G401.6 (cell line): ENCODE measurements around the gene SDC3.
A peak's percentile ranks its signal among the peaks of the same experiment; 100 is the strongest.
"Not testable (repeated sequence)": the region's sequence is repeated elsewhere in the genome, so short reads cannot be mapped to it uniquely, and the experiment has no call there.

ENCODE experiments used
- FAIRE-seq: peaks from 2 replicates; lab custom pipeline; 2012; peaks lifted over from hg19 to GRCh38; lab: Jason Lieb, UNC

The SDC3 gene, protein sequence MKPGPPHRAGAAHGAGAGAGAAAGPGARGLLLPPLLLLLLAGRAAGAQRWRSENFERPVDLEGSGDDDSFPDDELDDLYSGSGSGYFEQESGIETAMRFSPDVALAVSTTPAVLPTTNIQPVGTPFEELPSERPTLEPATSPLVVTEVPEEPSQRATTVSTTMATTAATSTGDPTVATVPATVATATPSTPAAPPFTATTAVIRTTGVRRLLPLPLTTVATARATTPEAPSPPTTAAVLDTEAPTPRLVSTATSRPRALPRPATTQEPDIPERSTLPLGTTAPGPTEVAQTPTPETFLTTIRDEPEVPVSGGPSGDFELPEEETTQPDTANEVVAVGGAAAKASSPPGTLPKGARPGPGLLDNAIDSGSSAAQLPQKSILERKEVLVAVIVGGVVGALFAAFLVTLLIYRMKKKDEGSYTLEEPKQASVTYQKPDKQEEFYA

DNA sequence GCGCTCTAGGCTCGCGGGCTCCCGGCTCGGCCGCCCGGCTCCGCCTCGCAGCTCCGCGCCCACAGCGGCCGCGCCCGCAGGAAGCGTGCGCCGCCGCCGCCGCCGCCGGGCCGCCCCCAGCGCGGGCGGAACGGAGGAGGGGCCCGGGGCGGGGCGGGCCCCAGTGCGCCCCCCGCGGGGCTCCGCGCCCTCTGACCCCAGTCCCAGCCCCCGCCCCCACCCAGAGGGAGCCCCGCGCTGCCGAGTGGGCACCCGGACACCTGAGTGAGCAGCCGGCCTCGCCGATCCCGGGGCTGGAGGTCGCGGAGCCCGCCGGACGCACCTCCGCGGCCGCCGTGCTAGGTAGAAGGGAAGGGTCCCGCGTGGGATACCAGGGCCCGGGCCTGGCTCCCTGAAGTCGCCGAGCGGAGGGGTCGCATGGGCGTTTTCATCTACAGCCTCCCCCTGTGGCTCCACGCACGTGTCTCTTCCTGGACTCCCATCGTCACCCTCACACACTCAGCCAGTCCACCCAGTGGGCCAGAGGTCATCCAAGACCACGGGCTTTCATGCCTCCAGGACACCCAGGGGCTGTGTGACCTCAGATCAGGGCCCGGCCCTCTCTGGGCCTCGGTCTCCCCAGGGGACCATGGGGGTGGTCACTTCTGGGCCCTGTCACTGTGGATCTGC lies at the start of gene SDC3:
Gene SDC3 (minus strand): TSS at position 63 of the 669 bp plus-strand sequence. CDS start 172 bp downstream, outside the sequence.
- no peak for FAIRE-seq

DNA sequence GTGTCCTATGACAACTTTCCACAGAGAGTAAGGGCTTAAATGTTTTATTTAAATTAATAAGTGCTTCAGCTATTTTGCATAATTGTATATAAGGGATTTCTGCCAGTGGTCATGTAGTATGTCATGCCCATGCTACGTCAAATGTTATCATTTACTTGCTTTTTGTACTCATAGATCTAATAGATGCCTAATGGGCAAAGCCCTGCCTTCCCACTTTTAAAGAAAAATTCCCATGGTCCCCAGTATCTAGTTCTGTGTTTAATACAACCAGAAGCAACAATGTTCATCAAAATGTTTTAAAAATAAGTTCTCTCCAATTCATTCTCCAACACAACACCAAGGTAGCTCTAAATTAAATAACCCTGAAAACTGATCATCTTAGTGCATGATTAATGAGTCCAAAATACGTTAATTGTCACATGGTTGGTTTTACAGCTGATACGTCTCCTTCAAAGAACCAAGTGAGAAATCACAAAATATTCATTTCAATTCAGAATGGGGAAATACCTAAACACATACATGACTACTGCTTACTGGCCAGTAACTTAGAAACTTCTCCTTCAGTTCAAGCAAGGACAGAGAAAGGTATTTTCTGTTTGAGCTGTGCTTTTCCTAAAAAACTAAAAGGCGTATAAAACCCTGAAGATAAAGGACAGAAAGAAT lies 49.1 kb upstream of the SDC3 start:
- FAIRE-seq: no peak

DNA sequence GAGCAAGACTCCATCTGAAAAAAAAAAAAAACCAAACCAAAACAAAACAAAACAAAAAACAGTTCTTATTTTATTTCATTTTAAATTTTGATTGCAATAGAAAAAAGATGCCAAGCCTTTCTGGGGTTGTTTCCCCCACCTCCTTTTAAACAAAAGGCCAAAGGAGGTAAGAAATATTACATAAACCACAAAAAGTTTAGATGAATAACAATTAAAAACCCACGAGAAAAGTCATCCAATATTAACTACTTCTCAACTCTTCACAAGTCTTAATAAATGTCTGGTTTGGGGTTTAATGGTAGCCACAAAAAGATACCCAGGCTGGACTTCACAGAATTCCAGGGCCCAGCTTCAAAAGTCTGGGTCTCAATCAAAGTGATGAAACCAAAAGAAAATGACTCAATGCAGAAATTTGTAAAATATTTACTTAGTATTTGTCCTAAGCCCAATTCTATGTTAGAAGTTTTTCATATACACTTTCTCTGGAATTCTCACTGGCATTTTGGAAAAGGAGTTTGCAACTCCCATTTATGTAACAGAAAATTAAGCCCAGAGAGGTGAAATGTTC lies 47.0 kb upstream of the SDC3 start:
- FAIRE-seq: no peak

DNA sequence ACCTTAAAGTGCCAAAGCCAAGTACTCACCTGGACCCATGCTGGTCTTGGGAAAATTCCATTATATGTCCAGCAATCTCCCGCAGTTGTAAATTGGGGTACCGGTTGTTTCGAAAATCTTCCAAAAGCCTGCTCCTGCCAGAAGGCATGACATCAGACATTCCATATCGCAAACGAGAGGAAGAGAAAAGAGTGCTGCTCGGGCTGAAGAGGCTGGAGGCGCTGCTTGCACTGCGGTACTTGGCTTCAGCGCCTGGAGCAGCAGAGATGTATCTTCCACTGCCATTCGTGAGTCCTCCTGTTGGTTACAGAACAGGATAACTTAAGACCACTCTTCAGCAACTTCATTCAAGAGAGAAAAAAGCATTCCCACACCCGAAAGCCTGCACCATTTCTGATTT lies 45.1 kb upstream of the SDC3 start:
- FAIRE-seq: no peak

DNA sequence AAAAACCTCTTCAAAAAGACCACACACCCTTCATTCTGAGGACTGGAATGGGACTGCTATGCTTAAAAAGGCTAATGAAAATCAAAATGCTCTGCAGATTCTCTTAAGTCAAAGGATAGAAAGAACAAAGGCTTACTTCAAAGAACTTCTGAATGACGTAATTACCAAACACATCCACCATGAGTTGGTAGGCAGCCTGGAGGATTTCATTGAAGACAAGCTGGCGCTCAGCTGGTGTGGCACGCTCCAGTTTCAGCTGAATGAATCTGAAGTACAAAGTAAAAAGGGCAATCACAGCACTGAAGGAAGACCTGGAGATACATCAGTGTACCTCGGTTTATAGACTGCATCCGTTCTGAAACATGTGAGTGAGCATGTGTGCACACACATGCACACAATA lies 43.5 kb upstream of the SDC3 start:
- FAIRE-seq: no peak

DNA sequence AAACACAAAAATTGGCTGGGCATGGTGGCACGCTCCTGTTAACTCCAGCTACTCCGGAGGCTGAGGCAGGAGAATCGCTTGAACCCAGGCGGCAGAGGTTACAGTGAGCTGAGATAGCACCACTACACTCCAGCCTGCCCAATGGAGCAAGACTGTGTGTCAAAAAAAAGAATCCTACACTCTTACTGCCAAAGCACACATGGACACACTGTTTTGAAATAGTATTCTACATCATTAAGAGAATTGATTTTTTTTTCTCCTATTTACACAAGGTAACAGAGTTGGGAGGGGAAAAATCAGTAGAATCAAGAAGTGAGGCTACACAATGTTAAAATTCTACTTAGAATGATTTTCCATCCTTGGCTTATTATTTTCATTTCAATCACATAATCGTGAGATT lies 42.1 kb upstream of the SDC3 start:
- no peak for FAIRE-seq

DNA sequence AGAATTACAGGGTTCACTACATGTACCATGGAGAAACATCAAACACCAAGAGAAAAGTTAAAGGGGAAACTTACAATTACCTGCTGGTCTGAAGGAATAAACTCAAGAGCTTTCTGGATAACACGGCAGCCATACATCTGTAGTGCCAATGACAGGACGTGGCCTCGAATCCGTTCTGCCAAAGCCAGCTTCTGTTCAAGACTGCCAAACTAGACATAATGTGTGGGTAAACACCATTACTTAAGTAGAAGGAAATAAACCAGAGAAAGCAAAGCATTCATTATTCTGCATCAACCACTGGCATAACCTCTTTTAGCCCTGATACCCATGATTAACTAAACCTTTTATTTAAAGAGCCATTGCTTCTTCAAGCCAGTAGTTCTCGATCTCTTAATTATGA lies 41.5 kb upstream of the SDC3 start:
- FAIRE-seq: no peak

DNA sequence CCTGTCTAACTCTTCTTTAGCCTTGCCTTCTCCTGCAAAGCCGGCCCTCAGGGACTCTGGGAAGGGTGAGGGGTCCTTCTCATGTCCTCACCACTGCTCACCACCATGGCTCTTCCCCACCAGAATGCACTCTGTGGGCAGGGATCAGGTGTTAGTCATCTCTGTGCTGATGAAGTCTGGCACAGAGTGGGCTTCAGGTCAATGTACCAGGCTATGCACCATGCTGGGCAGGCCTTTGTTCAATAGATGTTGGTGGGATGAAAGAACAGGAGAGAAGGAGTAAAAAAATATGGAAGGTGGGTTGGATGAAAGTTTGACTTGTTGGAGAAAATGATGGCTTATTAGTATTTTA lies 40.9 kb upstream of the SDC3 start:
- FAIRE-seq: not testable (repeated sequence)

DNA sequence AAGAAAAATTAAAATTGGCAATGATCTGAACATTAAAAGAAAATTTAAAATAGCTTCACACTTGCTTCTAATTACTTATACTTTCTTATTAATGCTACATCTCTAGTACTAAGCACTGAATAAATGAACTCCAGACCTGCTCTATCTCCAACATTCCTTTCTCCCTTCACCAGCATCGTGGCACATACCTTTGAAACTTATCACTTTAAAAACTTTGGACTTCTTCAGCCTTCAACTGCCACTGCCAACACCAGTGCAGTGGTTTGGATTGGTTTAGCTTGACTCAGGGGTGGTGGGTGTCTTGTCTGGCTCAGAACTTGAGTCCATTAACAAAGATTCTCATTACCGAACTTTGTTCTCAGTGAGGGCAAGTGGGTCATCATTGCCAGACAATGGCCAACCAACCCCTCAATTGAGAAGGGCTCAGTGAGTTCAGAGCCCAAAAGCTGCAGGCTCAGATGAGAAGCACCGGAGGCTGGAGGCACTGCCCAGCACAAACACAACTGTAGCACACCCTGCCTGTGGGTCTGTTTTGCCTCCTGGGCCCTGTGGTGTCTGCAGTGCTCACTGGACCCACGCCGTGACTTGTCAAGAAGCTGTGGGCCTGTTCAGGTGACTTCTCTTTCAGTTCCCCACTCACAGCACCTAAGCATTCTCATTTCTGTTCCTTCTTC lies 40.4 kb upstream of the SDC3 start:
- FAIRE-seq: not testable (repeated sequence)

DNA sequence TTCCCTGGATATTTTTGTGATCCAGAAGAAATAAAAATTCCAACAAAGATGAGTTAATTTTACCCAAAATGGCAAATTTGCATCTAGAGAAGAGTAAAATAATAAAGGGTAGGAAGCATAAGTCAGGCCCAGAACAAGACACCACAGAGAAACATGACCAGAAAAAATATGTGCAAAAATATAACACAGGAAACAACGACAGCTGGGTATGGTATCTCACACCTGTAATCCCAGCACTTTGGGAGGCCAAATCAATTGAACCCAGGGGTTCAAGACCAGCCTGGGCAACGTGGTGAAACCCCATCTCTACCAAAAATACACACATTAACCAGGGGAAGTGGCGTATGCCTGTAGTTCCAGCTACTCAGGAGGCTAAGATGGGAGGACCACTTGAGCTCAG lies 39.7 kb upstream of the SDC3 start:
- FAIRE-seq: no peak

DNA sequence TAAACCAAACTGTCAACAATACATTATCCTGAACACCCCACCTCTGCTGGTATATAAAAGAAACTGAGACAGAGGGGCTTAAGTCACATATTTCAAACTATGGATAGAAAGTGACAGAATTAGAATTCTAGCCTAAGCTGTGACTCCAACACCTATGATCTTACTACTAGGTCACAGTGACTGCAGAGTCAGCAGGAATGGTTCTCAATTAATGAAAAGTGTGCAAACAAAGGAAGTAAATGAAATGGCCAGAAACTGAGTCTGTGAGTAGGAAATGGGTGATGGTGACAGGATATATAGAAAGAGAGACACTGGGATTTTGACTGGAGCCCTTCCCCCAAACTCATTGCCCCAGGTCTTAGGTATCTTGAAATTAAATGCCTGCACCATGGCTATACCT lies 38.7 kb upstream of the SDC3 start:
- no peak for FAIRE-seq

DNA sequence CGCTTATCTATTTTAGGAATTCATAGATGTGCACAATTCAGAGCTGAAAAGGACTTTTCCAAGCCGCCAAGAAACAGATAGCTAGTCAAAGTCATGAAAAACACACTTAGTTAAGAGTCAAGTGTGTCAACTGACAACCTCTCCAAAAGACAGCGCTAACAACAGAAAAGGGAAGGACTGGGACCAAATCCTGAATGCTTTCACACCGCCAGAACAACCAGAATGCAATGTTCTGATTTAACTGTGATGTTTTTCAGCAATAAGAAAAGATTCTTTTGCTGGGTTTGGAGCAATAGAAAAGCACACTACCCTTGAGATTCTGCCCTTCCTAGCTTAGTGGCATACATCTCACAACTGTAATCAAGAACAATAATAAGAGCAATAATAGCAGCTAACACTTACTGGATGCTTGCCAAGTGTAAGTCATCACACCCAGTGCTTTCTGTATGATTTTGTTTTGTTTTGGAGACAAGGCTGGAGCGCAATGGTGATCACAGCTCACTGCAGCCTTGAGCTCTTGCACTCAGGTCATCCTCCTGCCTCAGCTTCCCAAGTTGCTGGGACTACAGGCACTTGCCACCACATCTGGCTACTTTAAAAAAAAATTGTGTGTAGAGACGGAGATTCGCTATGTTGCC lies 33.9 kb upstream of the SDC3 start:
- no peak for FAIRE-seq

DNA sequence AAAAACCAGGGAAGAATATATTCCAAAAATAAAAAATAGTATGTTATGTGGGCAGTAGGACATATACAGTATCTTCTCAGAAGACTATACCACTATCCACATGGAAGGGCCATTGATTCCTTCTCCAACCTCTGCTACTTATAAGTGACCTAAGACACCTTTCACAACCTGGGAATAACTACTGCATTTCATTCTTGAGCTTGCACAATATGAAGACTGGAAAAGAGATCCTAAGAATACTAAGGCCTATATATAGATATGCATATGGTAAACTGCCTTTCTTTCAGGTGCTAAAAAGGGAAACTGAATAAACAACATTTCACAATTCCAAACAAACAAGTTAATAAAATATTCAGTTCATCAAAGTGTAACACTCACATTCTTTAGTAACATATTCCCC lies 32.0 kb upstream of the SDC3 start:
- no peak for FAIRE-seq

DNA sequence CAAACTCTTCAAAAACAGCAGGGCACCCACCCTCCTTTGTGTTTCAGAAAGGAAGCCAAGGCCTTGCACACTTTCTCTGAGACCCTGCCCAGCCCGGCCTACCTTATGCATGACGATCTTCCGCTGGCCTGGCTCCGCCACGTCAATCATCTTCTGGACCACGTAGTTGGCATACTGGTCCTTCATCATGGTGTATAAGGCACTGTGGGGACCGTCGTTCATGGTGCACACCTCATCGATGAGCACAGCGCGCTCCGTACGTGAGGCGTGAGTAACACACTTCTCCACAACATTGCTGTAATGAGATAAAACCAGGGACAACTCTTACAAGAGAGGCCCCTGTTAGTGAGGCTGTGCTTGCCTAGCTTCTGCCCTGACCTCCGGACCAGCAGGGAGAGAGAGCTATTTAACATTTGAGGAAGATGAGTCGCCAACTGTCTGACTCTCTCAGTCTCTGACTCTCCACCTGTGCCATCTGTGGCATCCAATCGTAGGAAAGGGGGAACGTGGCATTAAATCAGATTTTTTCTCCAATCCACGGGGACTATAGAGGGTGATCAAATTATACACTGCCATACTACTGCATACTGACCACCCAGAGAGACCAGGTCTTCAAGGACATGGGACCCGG lies 28.1 kb upstream of the SDC3 start:
- no peak for FAIRE-seq

DNA sequence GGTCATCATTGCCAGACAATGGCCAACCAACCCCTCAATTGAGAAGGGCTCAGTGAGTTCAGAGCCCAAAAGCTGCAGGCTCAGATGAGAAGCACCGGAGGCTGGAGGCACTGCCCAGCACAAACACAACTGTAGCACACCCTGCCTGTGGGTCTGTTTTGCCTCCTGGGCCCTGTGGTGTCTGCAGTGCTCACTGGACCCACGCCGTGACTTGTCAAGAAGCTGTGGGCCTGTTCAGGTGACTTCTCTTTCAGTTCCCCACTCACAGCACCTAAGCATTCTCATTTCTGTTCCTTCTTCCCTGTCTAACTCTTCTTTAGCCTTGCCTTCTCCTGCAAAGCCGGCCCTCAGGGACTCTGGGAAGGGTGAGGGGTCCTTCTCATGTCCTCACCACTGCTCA lies 27.2 kb upstream of the SDC3 start:
- not testable (repeated sequence) for FAIRE-seq

DNA sequence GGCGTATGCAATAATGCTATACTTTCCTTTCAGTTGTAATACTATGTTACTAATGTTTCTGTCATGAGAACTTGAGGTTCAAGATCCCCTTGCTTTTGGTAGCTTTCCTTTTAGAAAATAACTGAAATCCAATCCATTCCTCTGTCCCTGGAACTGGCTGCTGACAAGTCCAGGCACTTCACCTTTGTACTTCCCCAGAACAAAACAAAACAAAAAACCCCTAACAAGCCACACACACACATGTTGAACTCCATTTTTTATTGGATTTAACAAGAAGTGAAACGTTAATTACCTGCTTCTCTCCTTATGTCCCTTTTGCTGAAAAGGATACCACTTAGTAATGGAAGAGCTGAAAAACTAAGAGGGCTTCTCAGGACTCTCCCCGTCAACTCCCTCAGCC lies 26.1 kb upstream of the SDC3 start:
- FAIRE-seq: no peak

DNA sequence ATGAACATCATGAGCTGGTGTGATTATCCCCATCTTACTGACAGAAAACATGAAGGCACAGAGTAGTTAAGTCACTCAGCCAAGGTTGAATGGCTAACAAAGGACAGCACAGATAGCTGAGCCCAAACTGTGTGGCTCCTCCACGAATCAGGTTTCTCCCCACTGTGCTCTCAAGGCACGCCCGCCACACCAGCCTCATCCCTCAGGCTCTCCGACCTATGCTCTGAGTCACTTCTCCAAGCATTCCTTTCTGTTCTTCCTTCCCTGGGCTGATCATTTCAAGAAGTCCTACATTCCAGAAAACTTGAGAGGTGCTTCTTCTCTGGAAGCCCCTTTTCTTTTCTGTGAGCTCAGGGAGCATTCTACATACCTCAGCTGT lies 25.3 kb upstream of the SDC3 start:
- FAIRE-seq: no peak

DNA sequence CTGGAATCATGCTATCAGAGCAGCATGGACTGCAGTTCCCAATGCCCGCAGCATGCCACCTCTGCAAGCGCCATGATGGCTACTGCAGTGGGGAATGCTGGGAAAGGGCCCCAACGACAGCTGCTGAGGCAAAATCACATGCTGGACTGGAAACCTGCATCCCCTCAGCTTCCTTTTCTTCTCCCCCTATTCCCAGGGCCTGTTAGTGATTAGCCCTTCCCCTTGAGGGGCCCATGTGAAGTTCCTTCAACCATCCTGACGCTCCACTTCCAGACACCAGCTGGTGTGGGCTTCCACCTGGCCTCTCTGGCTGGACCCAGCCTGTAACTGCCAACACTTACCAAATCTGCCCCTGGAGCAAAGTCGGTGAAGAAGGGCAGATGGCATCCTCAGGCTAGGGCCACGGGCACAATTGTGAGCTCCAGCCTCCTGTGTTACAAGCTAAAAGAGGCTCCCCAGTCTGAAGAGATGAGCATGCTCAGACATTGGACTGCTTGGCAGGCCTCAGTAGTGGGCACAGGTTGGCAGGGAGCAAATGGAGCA lies 22.1 kb upstream of the SDC3 start:
- FAIRE-seq: no peak

DNA sequence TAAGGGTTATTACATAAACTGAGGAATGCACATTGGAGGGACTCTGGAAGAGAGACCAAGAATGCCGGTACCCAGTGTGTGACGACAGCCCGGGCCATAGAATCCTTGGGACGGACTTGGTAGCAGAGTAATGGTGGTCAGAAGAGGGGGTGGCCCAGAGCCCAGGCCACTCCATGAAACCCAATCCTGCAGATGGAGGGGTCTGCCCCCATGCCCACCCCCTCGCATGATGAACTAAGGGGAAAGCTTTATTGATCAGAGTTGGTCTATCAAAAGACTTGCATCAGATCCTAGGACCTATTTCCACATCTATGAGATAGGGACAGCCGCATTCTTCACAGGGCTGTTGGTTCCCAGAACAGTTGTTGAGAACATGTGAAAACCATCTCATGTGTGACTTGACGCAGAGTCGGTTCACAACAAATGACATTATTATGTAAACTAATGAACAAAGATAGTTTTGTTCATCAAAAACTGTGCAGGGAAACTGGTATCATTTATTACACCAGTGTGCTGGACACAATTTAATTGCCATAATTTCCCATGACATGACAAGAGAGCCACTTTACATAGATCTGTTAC lies 21.5 kb upstream of the SDC3 start:
- FAIRE-seq: no peak

DNA sequence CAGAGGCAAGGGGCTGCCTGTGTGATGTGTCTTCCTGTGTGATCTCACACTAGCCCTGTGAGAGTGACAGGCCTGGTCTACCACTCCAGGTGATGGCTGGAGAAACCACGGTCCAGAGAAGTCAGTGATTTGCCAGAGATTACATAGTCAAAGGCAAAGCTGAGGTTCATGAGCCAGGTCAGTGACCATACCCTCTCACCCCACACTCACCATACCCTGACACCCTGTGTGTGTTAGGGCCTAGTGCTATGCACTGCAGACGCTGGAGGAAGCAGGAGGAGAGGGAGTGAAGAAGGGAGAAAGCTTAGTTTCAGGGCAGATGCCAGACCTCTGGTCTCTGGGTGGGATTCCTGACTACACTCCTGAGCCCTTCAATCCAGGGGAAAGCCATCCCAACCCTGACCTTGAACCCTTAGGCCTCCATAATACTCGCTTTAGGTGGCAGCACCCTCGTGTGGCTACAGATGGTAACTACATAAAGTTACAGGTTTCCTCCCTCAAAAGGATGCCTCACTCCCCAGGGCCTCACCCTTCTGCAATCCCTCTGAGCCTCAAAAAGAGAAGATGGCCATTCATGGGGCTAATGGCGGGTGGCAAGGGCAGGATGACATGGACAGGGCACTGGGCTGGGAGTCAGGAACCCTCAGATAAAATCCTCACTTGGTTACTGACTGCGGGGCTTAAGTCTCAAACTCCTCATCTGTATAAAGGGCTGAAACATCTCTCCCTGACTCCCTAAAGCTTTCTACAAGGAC lies 20.8 kb upstream of the SDC3 start:
- FAIRE-seq: peak; percentile 51
